ENCODE results near the gene STXBP5.

Gene STXBP5

GRCh38 chr6:147325557-147325956 lies 121.3 kb downstream of the STXBP5 start:
- no peak for DNase-seq (ENCODE audit: low read depth, low spot score)
- Histone ChIP-seq H3K4me1 (ENCODE audit: control insufficient read depth, insufficient read depth, low read length) (peaks cover 2% of the 10 kb centered on the region; the same call in 1 of the 2 replicates), H3K27me3 (ENCODE audit: control insufficient read depth, insufficient read depth, low read length) (no peaks in the 10 kb centered on the region), H3K36me3 (ENCODE audit: control insufficient read depth, insufficient read depth, low read length) (no peaks in the 10 kb centered on the region), H3K4me3 (ENCODE audit: low read length) (no peak overlapping the region), H3K27ac (ENCODE audit: low read length) (no peak overlapping the region), H3K9me3 (ENCODE audit: control insufficient read depth, insufficient read depth, low read length) (no peaks in the 10 kb centered on the region)
- WGBS (ENCODE audit: insufficient coverage, insufficient read length): no CpG with 5 or more reads among the region's 1 CpG

- no peak for DNase-seq (ENCODE audit: low read depth, low spot score)
- H3K4me1 ChIP-seq (ENCODE audit: control insufficient read depth, insufficient read depth, low read length): no peaks in the 10 kb centered on the region
- H3K4me3 ChIP-seq (ENCODE audit: low read length): no peak overlapping the region
- H3K36me3 ChIP-seq (ENCODE audit: control insufficient read depth, insufficient read depth, low read length): no peaks in the 10 kb centered on the region
- H3K27me3 ChIP-seq (ENCODE audit: control insufficient read depth, insufficient read depth, low read length): no peaks in the 10 kb centered on the region
- H3K27ac ChIP-seq (ENCODE audit: low read length): no peak overlapping the region
- no peaks in the 10 kb centered on the region for H3K9me3 ChIP-seq (ENCODE audit: control insufficient read depth, insufficient read depth, low read length)
- no CpG with 5 or more reads among the region's 1 CpG for WGBS (ENCODE audit: insufficient coverage, insufficient read length)
Observed at GRCh38 chr6:147331401-147331800, 127.2 kb downstream of the STXBP5 start.

GRCh38 chr6:147337921-147338320 lies 133.7 kb downstream of the STXBP5 start:
- no CpG with 5 or more reads among the region's 3 CpGs for WGBS (ENCODE audit: insufficient coverage, insufficient read length)
- no peak overlapping the region for H3K27ac ChIP-seq (ENCODE audit: low read length)
- no peak overlapping the region for H3K4me3 ChIP-seq (ENCODE audit: low read length)
- no peak for DNase-seq (ENCODE audit: low read depth, low spot score)
- no peaks in the 10 kb centered on the region for H3K27me3 ChIP-seq (ENCODE audit: control insufficient read depth, insufficient read depth, low read length)
- H3K4me1 ChIP-seq (ENCODE audit: control insufficient read depth, insufficient read depth, low read length): no peaks in the 10 kb centered on the region
- no peaks in the 10 kb centered on the region for H3K36me3 ChIP-seq (ENCODE audit: control insufficient read depth, insufficient read depth, low read length)
- no peaks in the 10 kb centered on the region for H3K9me3 ChIP-seq (ENCODE audit: control insufficient read depth, insufficient read depth, low read length)

GRCh38 chr6:147341486-147341885 lies 137.3 kb downstream of the STXBP5 start:
- WGBS (ENCODE audit: insufficient coverage, insufficient read length): no CpG with 5 or more reads among the region's 1 CpG
- Histone ChIP-seq H3K27ac (ENCODE audit: low read length) (no peak overlapping the region), H3K36me3 (ENCODE audit: control insufficient read depth, insufficient read depth, low read length) (no peaks in the 10 kb centered on the region), H3K4me1 (ENCODE audit: control insufficient read depth, insufficient read depth, low read length) (no peaks in the 10 kb centered on the region), H3K9me3 (ENCODE audit: control insufficient read depth, insufficient read depth, low read length) (no peaks in the 10 kb centered on the region), H3K4me3 (ENCODE audit: low read length) (no peak overlapping the region), H3K27me3 (ENCODE audit: control insufficient read depth, insufficient read depth, low read length) (no peaks in the 10 kb centered on the region)
- no peak for DNase-seq (ENCODE audit: low read depth, low spot score)

GRCh38 chr6:147345902-147346301 lies 141.7 kb downstream of the STXBP5 start:
- Histone ChIP-seq H3K9me3 (ENCODE audit: control insufficient read depth, insufficient read depth, low read length) (no peaks in the 10 kb centered on the region), H3K4me1 (ENCODE audit: control insufficient read depth, insufficient read depth, low read length) (no peaks in the 10 kb centered on the region), H3K36me3 (ENCODE audit: control insufficient read depth, insufficient read depth, low read length) (no peaks in the 10 kb centered on the region), H3K4me3 (ENCODE audit: low read length) (no peak overlapping the region), H3K27me3 (ENCODE audit: control insufficient read depth, insufficient read depth, low read length) (no peaks in the 10 kb centered on the region), H3K27ac (ENCODE audit: low read length) (no peak overlapping the region)
- no peak for DNase-seq (ENCODE audit: low read depth, low spot score)
- WGBS (ENCODE audit: insufficient coverage, insufficient read length): no CpG with 5 or more reads among the region's 2 CpGs

- no peaks in the 10 kb centered on the region for H3K4me1 ChIP-seq (ENCODE audit: control insufficient read depth, insufficient read depth, low read length)
- no peaks in the 10 kb centered on the region for H3K27me3 ChIP-seq (ENCODE audit: control insufficient read depth, insufficient read depth, low read length)
- no peak overlapping the region for H3K27ac ChIP-seq (ENCODE audit: low read length)
- no peaks in the 10 kb centered on the region for H3K9me3 ChIP-seq (ENCODE audit: control insufficient read depth, insufficient read depth, low read length)
- no CpG with 5 or more reads among the region's 2 CpGs for WGBS (ENCODE audit: insufficient coverage, insufficient read length)
- H3K36me3 ChIP-seq (ENCODE audit: control insufficient read depth, insufficient read depth, low read length): no peaks in the 10 kb centered on the region
- no peak overlapping the region for H3K4me3 ChIP-seq (ENCODE audit: low read length)
- no peak for DNase-seq (ENCODE audit: low read depth, low spot score)
Observed at GRCh38 chr6:147347179-147347881, 143.1 kb downstream of the STXBP5 start.

- no peak overlapping the region for H3K4me3 ChIP-seq (ENCODE audit: low read length)
- no peaks in the 10 kb centered on the region for H3K9me3 ChIP-seq (ENCODE audit: control insufficient read depth, insufficient read depth, low read length)
- H3K27ac ChIP-seq (ENCODE audit: low read length): no peak overlapping the region
- H3K27me3 ChIP-seq (ENCODE audit: control insufficient read depth, insufficient read depth, low read length): no peaks in the 10 kb centered on the region
- no peaks in the 10 kb centered on the region for H3K36me3 ChIP-seq (ENCODE audit: control insufficient read depth, insufficient read depth, low read length)
- no CpG with 5 or more reads among the region's 1 CpG for WGBS (ENCODE audit: insufficient coverage, insufficient read length)
- DNase-seq (ENCODE audit: low read depth, low spot score): no peak
- H3K4me1 ChIP-seq (ENCODE audit: control insufficient read depth, insufficient read depth, low read length): no peaks in the 10 kb centered on the region
Observed at GRCh38 chr6:147347882-147348575, 143.8 kb downstream of the STXBP5 start.

GRCh38 chr6:147361311-147361981 lies 157.2 kb downstream of the STXBP5 start:
- Histone ChIP-seq H3K27ac (ENCODE audit: low read length) (no peak overlapping the region), H3K27me3 (ENCODE audit: control insufficient read depth, insufficient read depth, low read length) (no peaks in the 10 kb centered on the region), H3K4me3 (ENCODE audit: low read length) (no peak overlapping the region), H3K9me3 (ENCODE audit: control insufficient read depth, insufficient read depth, low read length) (no peaks in the 10 kb centered on the region), H3K36me3 (ENCODE audit: control insufficient read depth, insufficient read depth, low read length) (no peaks in the 10 kb centered on the region; the same call in 1 of the 2 replicates), H3K4me1 (ENCODE audit: control insufficient read depth, insufficient read depth, low read length) (no peaks in the 10 kb centered on the region)
- WGBS (ENCODE audit: insufficient coverage, insufficient read length): no CpG with 5 or more reads among the region's 5 CpGs
- no peak for DNase-seq (ENCODE audit: low read depth, low spot score)

- no peak for DNase-seq (ENCODE audit: low read depth, low spot score)
- Histone ChIP-seq H3K4me1 (ENCODE audit: control insufficient read depth, insufficient read depth, low read length) (no peaks in the 10 kb centered on the region), H3K27me3 (ENCODE audit: control insufficient read depth, insufficient read depth, low read length) (no peaks in the 10 kb centered on the region), H3K36me3 (ENCODE audit: control insufficient read depth, insufficient read depth, low read length) (no peaks in the 10 kb centered on the region; the same call in 1 of the 2 replicates), H3K9me3 (ENCODE audit: control insufficient read depth, insufficient read depth, low read length) (no peaks in the 10 kb centered on the region), H3K27ac (ENCODE audit: low read length) (no peak overlapping the region), H3K4me3 (ENCODE audit: low read length) (no peak overlapping the region)
Observed at GRCh38 chr6:147366290-147366689, 162.1 kb downstream of the STXBP5 start.

- Histone ChIP-seq H3K36me3 (ENCODE audit: control insufficient read depth, insufficient read depth, low read length) (no peaks in the 10 kb centered on the region), H3K4me1 (ENCODE audit: control insufficient read depth, insufficient read depth, low read length) (no peaks in the 10 kb centered on the region)
- DNase-seq (ENCODE audit: low read depth, low spot score): no peak
Observed at GRCh38 chr6:147371325-147371724, 167.1 kb downstream of the STXBP5 start.

More at GRCh38 chr6:147371325-147371724, 167.1 kb downstream of the STXBP5 start:
- no peak overlapping the region for H3K27ac ChIP-seq (ENCODE audit: low read length)
- no peaks in the 10 kb centered on the region for H3K27me3 ChIP-seq (ENCODE audit: control insufficient read depth, insufficient read depth, low read length)
- no peak overlapping the region for H3K4me3 ChIP-seq (ENCODE audit: low read length)
- no peaks in the 10 kb centered on the region for H3K9me3 ChIP-seq (ENCODE audit: control insufficient read depth, insufficient read depth, low read length)
